Amniotic epithelial cell (primary cell): Measurements from ENCODE around the gene PROSER2.

Experiments used
- DNase-seq: peaks from one replicate; pipeline ENCODE4 v3.0.0-alpha.2; 2010; ENCODE audit warnings: low read depth

Gene PROSER2

DNA sequence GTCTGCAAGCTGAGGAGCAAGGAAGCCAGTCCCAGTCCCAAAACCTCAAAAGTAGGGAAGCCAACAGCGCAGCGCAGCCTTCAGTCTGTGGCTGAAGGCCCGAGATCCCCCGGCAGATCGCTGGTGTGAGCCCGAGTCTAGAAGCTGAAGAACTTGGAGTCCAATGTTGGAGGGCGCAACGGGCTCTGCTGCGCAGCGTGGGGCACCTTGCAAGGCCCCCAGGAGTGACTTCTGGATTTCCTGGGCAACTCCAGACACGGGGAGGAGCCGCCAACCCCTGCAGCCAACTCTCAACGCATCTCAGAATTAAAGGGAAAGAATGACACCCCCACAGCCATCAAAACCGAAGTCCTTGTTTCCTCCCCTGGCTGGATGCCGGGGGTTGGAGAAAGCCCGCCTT lies 18.8 kb upstream of the PROSER2 start:
- DNase-seq, result no peak

- DNase-seq, result no peak
Measured at GRCh38 chr10:11805792-11806191, 17.4 kb upstream of the PROSER2 start.

GRCh38 chr10:11806706-11807105 lies 16.4 kb upstream of the PROSER2 start:
- no peak for DNase-seq

DNA sequence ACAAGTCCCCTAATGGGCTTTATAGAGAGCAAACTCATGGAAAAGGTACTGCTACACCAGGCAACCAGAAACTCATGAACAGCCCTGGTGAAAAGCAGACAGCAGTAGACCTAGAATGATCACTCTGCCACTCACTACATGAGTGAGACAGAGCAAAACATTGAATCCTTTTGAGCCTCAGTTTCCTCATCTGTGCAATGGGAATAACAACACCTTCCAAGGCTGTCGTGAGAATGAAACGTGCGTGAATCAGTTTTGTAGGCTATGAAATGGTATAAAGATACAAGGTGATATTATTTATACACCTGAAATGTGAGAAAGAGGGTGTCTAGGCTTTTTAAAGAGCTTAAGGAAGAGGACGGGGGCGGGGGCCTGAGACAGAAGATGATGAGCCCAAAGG lies 14.3 kb upstream of the PROSER2 start:
- DNase-seq, result no peak

- no peak for DNase-seq
Measured at GRCh38 chr10:11810313-11810766, 12.8 kb upstream of the PROSER2 start.

GRCh38 chr10:11810973-11811372 lies 12.2 kb upstream of the PROSER2 start:
- DNase-seq, result no peak

DNA sequence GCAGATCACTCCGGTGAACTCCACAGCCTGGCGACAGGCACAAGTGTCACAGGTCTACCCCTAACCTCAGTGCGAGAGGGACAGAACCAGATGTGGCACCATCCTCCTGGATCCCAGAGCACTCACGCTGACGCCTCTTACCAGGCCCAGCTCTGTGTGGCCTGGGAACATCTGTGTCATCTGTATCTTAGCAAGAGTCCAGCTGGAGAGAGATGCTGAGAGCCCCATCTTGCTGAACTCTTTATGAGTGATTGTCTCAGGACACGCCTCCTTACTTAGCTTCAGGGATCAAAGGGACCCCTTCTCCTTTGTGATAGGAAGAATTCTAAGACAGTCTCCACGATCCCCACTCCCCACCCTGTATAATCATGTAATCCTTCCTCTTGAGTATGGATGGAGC lies 10.0 kb upstream of the PROSER2 start:
- no peak for DNase-seq

DNA sequence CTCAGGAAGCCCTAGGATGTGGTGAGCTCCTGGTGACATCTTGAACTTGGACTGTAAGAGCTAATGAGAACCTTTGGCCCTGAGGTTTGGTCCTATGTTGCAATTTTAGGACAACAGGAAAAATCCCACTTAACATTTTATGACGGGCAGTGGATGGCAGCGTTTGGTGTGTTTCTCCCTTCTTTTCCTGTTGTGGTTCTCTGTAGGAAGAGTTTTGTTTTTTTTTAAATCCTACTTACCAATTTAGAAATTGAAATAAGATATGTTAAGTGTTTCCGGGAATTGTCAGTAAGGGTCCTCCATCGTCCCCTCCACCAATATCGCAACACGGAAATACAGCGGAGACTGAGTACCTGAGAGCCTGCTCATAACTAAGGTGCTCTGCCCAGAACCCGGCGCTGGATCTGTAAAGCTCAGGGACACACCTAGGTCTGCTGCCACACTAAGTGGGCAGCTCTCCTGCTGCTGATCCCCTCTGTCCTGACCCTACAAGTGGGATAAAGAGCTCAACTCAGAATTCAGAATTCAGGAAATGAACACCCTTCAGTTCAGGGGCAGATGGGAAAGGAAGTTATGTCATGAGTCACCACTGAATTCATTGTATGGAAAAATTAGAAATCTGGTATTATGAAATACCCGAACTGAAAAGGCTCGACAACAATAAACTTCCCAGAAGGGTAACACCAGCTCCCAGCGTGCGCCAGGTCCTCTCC lies 9.1 kb upstream of the PROSER2 start:
- no peak for DNase-seq

DNA sequence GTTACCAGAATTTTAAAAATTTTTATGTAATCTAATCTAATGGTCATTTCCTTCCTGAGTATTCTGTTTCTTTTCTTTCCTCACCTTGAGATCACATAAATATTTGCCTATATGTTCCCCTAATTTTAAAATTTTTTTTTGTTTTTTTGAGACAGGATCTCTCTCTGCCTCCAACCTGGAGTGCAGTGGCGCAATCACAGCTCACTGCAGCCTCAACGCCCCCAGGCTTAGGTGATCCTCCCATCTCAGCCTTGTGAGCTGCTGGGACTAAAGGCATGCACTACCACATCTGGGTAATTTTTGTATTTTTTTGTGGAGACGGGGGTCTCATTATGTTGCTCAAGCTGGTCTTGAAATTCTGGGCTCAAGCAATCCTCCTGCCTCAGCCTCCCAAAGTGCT lies 4.1 kb upstream of the PROSER2 start:
- no peak for DNase-seq

DNA sequence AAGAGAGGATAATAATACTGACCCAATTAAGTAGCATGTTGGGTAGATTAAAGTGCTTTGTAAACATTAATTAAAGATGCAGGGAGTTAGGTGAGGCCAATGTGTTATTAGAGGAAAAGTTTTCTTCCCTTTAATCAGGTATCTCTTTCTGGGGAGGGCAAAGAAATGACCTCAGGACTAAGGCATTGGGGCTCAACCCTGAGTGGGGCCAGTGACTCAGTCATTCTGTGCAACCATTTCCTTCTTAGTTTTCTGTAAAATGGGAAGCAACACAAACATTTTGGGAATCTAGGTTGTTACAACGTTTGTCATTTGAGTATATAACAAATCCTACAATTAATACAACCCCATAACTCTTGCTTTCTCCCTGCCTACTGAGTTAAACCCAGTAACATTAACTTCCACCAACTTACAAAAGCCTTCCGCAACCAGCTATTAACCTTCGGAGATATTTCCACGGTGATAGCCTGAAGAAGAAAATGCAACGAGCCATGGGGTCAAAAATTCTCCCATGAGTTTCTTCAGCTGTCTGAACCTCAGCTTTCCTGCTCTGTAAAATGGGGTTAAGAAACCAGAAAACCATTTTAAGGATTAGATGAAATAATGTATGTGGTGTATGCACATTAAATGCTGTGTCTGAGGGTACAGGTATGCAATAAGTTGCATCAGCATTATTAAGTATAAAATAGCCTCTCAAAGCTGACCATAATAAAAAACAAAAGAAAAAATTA lies 965 bp upstream of the PROSER2 start:
- DNase-seq, result no peak

DNA sequence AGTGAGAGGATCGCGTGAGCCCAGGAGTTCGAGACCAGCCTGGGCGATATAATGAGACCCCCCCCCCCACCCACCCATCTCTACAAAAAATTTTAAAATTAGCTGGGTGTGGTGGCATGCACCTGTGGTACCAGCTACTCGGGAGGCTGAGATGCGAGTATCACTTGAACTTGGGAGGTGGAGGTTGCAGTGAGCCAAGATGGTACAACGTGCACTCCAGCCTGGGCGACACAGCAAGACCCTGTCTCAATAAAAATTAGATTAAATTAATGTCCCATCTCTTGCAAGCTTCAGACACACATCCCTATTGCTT lies 391 bp upstream of the PROSER2 start:
- DNase-seq, result no peak

DNA sequence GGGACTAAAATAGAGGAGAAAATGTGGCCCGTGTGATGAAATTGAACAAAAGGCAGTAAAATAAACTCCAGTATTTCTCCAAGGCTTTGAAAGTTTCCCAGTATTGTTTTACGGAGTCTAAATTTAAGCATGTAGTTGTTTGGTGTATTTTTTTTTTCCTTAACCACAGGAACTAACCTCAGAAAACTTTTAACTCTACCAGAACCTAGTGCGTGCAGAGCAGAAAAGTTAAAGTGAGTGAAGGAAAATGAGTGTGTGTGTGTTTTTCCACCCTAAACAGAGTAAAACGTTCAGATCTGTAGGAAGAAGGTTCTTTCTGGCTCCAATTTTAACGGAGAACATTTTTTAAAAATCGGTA lies 812 bp downstream of the PROSER2 start:
- DNase-seq, result peak; percentile 27

- DNase-seq, result peak; percentile 42
Measured at GRCh38 chr10:11824376-11824775, 1.2 kb downstream of the PROSER2 start.

DNA sequence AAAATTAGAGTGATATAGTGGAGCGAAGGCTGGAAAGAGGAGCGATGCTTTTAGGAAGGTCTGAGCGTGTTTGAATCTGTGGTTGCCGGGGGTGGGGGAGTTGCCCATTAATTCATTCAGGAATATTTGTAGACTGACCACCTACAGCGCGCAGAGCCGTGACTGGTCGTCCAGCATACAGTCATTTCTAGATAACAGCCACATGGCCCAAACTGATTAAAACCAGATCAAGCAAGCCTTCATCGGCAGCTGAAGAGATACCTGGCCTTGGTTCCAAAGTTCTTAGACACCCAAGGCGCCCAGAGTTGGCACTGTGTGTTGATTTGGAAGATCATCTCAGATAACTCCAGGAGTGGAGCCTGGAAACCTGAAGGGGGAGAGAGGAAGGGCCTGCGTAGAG lies 1.7 kb downstream of the PROSER2 start:
- peak; percentile 86 for DNase-seq

GRCh38 chr10:11825796-11826414 lies 2.7 kb downstream of the PROSER2 start:
- DNase-seq, result peak; percentile 76

DNA sequence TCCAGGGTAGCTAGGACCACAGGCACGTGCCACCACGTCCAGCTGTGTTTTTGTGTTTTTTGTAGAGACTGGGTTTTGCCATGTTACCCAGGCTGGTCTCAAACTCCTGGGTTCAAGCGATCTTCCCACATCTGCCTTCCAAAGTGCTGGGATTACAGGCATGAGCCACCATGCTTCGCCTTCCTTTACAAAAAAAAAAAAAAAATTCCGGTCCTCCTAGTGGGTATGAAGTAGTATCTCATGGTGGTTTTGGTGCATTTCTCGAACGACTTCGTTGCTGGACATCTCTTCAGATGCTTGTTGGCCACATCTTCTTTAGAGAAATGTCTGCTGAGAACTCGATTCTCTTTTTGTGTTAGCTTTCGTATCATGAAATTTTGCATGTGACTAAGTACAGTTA lies 3.9 kb downstream of the PROSER2 start:
- no peak for DNase-seq

DNA sequence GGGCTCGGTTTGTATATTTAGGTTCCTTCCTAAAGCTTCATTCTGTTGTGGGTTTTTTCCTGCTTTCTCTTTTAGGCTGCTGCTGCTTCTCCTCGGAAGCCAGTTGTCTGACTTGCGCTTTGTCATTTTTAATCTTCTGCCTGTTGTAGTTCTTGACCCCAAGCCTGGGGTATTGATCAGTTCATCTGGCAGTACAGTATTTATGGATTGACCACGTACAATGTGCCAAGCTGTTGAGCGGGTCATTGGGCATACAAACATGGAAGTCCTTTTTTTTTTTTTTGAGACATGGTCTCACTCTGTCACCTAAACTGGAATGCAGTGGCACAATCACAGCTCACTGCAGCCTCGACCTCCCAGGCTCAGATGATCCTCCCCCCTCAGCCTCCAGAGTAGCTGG lies 4.3 kb downstream of the PROSER2 start:
- DNase-seq, result no peak

GRCh38 chr10:11828682-11829284 lies 5.6 kb downstream of the PROSER2 start:
- no peak for DNase-seq

DNA sequence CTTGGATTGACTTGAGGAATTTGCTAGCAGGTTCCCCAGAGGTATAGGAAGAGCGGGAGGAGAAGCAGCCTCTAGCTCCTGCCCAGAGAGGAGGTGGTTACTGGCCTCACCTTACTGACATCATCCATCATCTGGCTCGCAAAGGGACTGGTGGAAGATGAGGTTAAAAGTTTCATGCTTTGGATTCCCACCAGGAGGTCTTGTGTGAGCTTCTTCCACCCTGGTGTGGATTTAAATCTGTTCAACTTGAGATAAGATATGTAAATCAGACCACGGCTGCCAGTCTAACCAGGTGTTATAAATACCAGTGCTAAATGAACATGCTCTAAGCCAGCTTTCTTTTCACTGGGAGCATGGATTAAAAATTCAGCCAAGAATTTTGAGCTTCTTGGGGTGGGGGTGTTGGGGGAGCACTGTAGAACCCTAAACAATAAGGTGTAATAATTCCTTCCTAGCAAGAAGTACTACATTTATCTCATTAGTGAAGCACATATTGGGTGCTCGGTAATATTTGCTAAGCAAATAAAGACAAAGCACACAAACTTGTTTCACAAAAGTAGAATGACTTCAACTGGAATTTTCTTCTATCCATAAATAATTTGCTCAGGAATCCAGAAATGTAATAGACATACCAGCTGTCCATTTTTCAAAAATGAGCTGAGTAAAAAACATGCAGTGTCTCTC lies 7.8 kb downstream of the PROSER2 start:
- DNase-seq, result peak; percentile 27

DNA sequence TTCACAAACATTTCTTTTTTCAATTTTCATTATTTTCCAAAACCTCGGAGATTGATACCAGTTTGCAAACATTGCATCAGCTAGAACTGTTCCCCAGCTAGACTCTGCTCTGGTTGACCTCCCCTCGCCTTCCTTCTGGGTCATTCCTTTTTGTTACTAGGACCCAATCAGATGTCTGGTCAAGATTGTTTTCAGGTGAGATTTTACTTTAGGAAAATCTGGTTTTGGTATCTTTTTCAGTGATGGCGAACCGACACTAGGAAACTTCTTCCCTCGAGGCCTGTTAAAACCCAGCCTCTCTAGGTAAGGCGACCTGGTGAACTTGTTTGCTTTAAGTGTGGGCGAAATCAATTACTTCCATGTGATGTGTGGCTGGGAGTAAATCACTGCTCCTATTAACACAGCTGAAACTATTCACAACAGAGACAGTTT lies 8.4 kb downstream of the PROSER2 start:
- DNase-seq, result no peak

DNA sequence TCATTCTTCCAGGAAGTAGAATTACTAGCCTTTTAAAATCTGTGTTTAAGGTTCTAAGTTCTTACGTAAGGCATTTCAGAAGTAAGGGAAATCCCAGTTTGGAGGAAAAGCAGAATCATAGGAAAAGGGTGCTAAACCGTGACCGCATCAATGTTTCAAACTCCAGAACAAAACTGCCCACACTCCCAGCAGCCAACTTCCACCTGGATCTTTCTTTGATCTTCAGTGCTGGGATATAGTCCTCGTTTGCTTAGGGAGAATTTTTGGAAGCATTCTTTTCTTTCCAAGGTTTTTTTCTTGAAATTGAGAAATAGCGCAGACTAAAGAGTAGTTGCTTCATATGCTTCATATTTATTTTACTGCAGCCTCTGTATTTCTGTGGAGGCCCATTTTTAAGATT lies 8.9 kb downstream of the PROSER2 start:
- DNase-seq, result peak; percentile 63

DNA sequence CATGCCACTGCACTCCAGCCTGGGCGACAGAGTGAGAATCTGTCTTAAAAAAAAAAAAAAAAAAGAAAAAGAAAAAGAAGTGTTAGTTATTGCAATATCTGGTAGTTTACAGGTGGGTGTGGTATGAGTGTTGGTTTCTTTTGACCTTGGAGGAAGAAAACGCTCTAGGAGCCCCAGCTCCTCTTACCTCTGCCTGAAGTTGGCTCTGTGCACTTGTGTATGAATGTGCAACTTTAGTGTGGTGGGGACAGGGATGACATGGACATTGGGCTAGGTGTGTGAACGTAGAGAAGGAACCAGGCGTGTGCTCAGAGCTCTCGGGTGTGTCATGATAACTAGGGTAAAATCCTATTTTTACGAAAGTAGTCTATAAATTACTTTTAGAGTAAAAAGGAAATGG lies 11.9 kb downstream of the PROSER2 start:
- no peak for DNase-seq

DNA sequence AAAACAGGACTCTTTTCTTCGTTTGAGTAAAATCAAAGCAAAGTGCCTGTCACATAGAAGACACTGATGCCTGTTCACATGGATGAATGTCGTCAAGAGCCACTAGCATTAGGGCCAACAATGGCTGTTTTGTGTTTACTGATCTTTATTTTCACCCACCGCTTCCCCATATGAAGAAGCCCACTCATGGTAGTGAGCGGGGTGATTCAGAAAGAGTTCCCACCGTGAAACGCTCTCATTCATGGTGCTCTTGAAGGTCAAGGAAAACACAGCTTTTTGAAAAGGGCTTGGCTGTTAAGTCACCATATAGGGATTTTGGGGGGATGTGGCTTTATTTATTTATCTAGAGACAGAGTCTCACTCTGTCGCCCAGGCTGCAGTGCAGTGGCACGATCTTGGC lies 12.5 kb downstream of the PROSER2 start:
- DNase-seq, result no peak
